ENCODE measurements around the gene RELT.

DNA sequence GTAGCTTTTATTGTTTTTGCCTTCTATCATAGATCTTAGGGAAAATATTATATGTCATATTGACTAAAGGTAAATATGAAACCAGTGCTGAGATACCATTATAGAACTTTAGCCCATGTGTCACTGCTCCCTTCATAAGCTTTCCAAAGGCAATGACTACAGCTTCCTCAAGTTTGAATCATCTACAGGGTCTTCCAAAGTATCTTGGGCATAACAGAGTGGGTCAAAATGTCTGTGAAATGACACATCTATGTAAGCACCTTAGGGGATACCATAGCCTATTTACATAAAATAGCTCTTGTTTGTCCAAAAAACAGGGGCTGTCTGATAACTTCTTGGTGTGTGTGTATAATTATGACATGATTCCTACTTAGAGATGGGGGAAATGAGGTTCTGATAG, 52.5 kb downstream of the RELT start:
- TF ChIP-seq, protein P1, sequence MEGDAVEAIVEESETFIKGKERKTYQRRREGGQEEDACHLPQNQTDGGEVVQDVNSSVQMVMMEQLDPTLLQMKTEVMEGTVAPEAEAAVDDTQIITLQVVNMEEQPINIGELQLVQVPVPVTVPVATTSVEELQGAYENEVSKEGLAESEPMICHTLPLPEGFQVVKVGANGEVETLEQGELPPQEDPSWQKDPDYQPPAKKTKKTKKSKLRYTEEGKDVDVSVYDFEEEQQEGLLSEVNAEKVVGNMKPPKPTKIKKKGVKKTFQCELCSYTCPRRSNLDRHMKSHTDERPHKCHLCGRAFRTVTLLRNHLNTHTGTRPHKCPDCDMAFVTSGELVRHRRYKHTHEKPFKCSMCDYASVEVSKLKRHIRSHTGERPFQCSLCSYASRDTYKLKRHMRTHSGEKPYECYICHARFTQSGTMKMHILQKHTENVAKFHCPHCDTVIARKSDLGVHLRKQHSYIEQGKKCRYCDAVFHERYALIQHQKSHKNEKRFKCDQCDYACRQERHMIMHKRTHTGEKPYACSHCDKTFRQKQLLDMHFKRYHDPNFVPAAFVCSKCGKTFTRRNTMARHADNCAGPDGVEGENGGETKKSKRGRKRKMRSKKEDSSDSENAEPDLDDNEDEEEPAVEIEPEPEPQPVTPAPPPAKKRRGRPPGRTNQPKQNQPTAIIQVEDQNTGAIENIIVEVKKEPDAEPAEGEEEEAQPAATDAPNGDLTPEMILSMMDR (IDR thresholded peaks at IDR 0.05) = no peak
- TF ChIP-seq EP300 (IDR thresholded peaks at IDR 0.05) = no peak

Data from tibial nerve (tissue), 4 donors.